Ramos (cell line): ENCODE data around the gene SEC16B.

Experiments
- in situ Hi-C: fragments of 300-500 bp; cut with MboI; formaldehyde crosslinking; loops from one replicate; pipeline ENCODE4 v1.14.3; 2022; ENCODE audit warnings: low sequenced_read_pairs; ENCODE audit not compliant: unreplicated experiment

SEC16B gene

DNA sequence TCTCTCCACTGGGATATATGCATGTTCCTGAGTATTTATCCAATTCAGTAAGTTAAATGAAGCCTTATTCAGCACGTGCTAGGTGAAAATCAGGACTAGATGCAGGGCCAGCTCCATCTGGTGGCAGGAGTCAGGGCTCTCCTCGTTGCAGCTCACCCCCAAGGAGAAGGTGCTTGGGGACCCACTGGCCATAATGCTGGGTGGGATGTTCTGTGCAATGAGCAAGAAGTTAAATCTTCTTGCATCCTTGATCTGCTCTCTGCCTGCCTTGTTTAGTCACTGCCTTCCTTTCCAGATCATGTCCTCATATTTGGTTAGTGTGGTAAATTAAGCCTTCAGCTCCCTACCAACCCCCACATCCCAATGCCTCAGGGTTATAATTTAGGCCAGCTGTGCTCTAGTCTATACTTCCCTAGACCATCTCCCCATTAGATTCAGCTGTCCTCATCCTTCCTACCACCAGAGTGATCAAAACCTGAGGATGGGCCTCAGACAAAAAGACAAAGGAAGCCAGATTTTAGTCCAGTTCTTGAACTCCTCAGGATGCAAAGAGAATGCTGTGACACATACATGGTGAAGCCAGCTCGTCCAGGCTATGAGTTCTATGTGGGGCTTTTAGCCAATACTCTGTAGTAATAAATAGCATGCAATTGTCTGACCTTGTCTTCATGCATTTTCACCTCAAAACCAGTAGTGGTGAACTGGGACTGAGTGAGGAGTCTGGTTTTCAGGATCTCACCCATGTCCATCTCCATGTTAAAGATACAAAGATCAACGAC, 55.9 kb downstream of the SEC16B start:
- in situ Hi-C loops = no loop called here

DNA sequence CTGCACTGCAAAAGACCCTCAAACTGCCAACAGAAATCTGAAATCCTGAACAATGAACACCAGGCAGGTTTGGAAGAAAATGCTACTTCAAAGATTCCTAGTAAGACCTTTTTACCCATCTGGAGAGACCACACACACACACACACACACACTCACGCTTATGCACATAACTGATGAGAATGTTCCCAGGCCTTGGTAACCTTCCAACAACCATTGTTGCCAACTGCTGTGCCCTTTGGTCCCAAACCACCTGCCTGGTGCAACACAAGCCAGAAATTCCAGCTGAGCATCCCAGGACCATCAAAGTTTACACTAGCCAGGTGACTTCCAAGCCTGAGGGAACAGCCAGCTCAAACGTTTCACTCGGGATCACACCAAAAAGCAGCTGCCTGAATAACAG, 56.9 kb downstream of the SEC16B start:
- in situ Hi-C loops = no loop called here

DNA sequence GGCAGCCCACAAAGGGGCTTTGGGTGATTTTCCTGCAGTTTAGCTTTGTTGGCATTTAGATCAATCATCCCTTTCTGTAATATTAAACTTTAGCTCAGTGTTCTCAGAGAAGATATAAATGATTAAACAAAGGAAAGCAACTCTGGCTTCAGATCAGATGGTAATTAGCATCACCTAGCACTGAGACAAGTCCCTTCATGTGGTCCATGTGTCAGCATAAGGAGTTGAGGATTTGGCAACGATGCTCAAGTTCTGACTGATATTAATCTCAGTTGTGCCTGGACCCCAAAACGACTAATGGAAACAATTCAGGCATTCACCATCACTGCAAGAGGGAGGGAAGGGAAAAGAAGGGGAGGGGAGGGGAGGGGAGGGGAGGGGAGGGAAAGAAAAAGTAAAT, 60.4 kb downstream of the SEC16B start:
- in situ Hi-C loops = no loop called here

DNA sequence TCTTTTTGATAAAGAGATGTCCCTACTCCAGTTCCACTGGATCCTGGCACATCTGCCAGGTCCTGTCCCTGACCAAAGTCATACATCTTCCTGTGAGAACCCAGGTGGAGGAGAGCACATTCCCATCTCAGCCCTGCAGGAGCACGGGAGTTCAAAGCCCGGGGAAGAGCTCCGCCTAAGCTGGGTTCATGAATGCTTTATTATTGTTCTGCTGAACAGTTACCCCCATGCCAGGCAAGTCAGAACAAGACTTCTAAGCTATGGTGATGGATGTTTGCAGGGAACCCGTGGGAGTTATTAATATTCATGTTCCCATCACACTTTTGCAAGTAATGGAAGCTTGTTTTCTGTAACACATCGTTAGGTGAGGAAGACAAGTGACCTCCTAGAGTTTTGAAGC, 62.9 kb downstream of the SEC16B start:
- in situ Hi-C loops = no loop called here

DNA sequence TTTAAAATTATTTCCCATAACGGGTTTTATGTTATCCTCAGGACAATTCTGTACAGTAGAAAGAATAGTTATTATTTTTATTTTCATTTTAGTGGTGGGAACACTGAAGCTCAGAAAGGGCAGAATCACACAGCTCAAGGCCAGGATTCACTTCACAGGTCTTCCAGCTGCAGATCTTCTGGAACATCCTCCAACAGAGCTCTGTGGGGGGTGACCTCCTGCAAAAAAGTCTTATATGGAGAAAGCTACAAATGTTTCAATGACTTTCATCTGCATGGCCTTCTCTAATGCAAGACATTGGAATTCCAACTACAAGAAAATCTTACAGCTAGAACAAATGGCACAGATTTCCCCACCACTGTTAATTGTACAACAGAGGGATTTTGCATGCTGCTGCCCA, 64.2 kb downstream of the SEC16B start:
- in situ Hi-C loops = no loop called here

DNA sequence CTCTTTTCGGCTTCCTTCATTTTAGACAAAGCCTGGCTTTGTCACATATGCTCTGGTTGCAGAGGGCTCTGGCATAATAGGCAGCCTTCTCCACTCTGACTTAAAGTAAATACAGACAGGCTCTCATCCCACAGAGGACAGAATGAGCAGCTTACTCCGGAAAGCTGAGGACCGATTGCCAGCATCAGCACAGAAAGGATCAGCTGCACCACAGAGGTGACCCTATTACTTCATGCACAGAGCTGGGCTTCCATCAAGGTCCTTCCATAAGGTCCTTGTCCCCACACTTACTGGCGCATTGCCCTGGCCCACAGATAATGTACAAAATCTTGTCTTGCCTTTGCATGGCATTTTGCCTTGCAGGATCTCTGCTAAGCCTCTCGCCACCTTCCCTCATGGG, 67.6 kb downstream of the SEC16B start:
- in situ Hi-C loops = no loop called here

DNA sequence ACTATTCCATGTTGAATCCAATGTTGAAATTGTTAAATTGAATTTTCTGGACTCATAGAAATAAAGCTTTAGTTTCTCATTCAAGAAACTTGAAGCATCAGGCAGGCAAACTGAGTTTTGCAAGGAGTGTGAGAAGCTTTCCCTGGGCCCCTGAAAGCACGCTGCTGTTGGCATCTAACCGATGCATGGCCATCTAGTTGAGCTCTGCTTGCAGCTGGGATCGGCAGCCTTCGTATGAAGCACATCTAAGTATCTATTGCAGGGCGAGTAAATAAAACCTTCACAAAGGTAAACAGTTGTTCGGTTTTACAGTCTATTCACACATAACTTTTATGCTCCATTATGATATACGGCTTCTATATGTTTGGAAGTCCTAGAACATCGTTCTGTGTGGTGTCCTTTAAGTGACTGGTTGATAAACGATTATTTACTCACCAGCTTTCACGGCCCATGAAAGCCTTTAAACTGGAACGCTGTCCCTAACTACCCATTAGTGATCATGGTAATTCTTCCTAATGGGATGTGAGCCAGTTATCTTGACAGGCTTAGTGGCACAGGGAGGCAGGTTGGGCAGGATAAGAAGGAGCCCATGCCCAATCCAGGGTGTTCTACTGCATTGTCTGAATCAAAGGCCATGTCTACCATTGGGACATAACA, 71.7 kb downstream of the SEC16B start:
- in situ Hi-C loops = no loop called here

DNA sequence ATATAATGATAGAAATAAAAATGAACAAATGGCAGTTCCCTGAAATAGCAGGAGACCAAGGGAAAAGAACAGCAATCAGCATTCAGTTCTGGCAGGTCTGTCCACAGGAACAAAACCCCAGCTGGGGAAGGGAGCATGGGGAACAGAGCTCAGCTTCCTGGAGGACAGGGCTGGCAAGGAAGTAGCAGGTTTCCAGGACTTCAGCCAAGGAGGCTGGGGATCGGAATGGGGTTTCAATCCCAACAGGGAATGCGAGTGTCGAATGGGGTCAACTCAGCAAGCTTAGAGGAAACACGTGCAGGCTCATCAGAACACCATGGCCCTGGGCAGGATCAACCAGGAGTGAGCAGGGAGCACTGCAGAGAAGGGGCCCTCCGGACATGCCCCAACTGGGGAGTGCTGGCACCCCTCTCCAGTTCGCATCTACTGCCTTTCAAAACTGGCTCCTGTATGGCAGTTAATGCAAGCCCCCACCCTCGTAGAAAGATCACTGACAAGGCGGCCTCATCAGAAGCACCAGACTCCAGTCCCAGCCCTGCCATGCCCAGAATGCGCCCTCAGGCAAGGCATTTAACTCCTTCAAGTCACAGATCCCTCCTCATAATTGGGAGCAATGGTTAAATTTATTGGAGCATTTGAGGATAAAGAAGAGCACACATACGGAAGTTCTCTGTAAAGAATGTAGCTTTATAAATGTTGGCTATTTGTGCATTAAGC, 72.4 kb downstream of the SEC16B start:
- in situ Hi-C loops = no loop called here
